SU-DHL-6 (cell line): Measurements from ENCODE around the gene LRRC8A.
"Not testable (repeated sequence)": the region's sequence is repeated elsewhere in the genome, so short reads cannot be mapped to it uniquely, and the experiment has no call there.

Experiments
- H2AFZ ChIP-seq: fragments of 200-600 bp; sonication (generic); 2 replicates; pipeline ENCODE4 v1.6.1; 2014; ENCODE audit warnings: low read depth, mild to moderate bottlenecking, moderate library complexity, mixed read lengths, antibody characterized with exemption, low read length; ENCODE audit not compliant: severe bottlenecking
- H3F3A ChIP-seq: fragments of 200-600 bp; shearing (Covaris generic); 2 replicates; pipeline ENCODE4 v1.6.0; 2016; ENCODE audit warnings: antibody characterized with exemption, mild to moderate bottlenecking; ENCODE audit not compliant: insufficient read depth
- H3K27ac ChIP-seq: fragments of 200-600 bp; sonication (generic); 2 replicates; pipeline ENCODE4 v1.5.1; 2016; ENCODE audit warnings: low read depth, mild to moderate bottlenecking, low read length, moderate library complexity, mixed read lengths
- H3K27me3 ChIP-seq: fragments of 200-600 bp; sonication (generic), shearing (Covaris generic); 2 replicates; pipeline ENCODE4 v1.6.0; 2014; ENCODE audit warnings: mild to moderate bottlenecking, low read length
- H3K36me3 ChIP-seq: fragments of 200-600 bp; sonication (generic); 2 replicates; pipeline ENCODE4 v1.6.1; 2014; ENCODE audit warnings: mild to moderate bottlenecking, low read length, mixed read lengths
- H3K4me2 ChIP-seq: fragments of 300-600, 200-600 bp; shearing (Covaris generic), sonication (generic); 2 replicates; pipeline ENCODE4 v1.6.0; 2014; ENCODE audit warnings: low read length, low read depth, mild to moderate bottlenecking; ENCODE audit not compliant: poor library complexity, severe bottlenecking
- H3K4me3 ChIP-seq: fragments of 200-600 bp; sonication (generic); 2 replicates; pipeline ENCODE4 v1.5.1; 2014; ENCODE audit warnings: antibody characterized with exemption, low read length, mild to moderate bottlenecking, mixed read lengths; ENCODE audit not compliant: insufficient read depth, poor library complexity, severe bottlenecking
- H3K79me2 ChIP-seq: fragments of 200-600 bp; sonication (generic); 2 replicates; pipeline ENCODE4 v1.6.1; 2014; ENCODE audit warnings: mild to moderate bottlenecking, low read length, moderate library complexity; ENCODE audit not compliant: insufficient read depth
- H3K9ac ChIP-seq: fragments of 200-600 bp; sonication (generic); 2 replicates; pipeline ENCODE4 v1.7.0; 2014; ENCODE audit warnings: mild to moderate bottlenecking, low read length
- H3K9me2 ChIP-seq: fragments of 200-600 bp; sonication (generic); replicated peaks from 2 replicates; pipeline ENCODE4 v1.6.1; 2014; ENCODE audit warnings: low read length; ENCODE audit not compliant: insufficient read depth
- H3K9me3 ChIP-seq: fragments of 200-600 bp; sonication (generic); 2 replicates; pipeline ENCODE4 v1.6.1; 2014; ENCODE audit warnings: low read length, mixed read lengths; ENCODE audit not compliant: insufficient read depth
- H4K20me1 ChIP-seq: fragments of 200-600 bp; sonication (generic); 2 replicates; pipeline ENCODE4 v1.6.1; 2014; ENCODE audit warnings: low read depth, mild to moderate bottlenecking, antibody characterized with exemption, low read length, moderate library complexity, mixed read lengths
- CTCF ChIP-seq: fragments of 200-600 bp; sonication (generic); IDR thresholded peaks from one replicate; pipeline ENCODE4 v1.5.1; 2017; ENCODE audit warnings: antibody characterized with exemption, mild to moderate bottlenecking, low read length, moderate library complexity; ENCODE audit not compliant: insufficient read depth, poor library complexity, severe bottlenecking
- EZH2phosphoT487 ChIP-seq: fragments of 200-600 bp; sonication (generic), shearing (Covaris generic); conservative IDR thresholded peaks from 2 replicates; pipeline ENCODE4 v1.6.1; 2018; ENCODE audit warnings: mild to moderate bottlenecking, antibody characterized with exemption, low read length, moderate library complexity, mixed read lengths

LRRC8A gene

DNA sequence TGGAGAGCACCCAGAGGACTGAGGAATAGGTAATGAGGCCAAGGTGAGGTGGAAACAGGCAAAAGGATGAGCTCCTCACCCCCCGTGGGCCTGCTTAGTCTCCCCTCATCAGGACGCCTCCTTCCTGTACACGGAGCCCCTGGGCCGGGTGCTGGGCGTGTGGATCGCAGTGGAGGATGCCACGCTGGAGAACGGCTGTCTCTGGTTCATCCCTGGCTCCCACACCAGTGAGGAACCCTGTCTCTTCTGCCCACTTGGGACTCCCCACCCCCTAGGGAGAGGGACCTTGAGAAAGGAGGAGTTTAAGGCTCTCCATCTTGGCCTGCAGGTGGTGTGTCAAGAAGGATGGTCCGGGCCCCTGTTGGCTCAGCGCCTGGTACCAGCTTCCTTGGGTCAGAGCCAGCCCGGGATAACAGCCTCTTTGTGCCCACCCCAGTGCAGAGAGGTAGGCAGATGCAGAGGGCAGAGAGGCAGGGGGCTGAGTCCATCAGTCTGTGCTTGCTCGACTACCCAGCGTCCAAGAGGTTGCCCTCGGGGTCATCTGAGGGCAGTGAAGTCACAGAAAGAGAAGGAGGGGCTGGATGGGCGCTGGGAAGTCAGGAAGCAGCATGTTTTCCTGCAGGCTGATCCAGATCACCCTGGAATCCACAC, 58.5 kb downstream of the LRRC8A start:
- H3K4me2 ChIP-seq = no peak overlapping the region
- H3K9me3 ChIP-seq = no peaks in the 10 kb centered on the region
- no peak overlapping the region for H3K9ac ChIP-seq
- no peaks in the 10 kb centered on the region for H3K9me2 ChIP-seq
- no peaks in the 10 kb centered on the region for H3K27me3 ChIP-seq
- H3K27ac ChIP-seq = no peak overlapping the region
- no peaks in the 10 kb centered on the region for H4K20me1 ChIP-seq
- no peak for TF ChIP-seq CTCF
- no peaks in the 10 kb centered on the region for H3F3A ChIP-seq
- no peaks in the 10 kb centered on the region for H3K36me3 ChIP-seq
- no peak overlapping the region for H2AFZ ChIP-seq
- H3K79me2 ChIP-seq = no peaks in the 10 kb centered on the region
- H3K4me3 ChIP-seq = no peak overlapping the region

GRCh38 chr9:128940946-128941755, 59.2 kb downstream of the LRRC8A start:
- Histone ChIP-seq H3K36me3 (no peaks in the 10 kb centered on the region), H3K27me3 (no peaks in the 10 kb centered on the region), H3K9me2 (no peaks in the 10 kb centered on the region), H3K27ac (no peak overlapping the region), H3K9ac (no peak overlapping the region), H3K4me2 (no peak overlapping the region), H3K4me3 (no peak overlapping the region), H3F3A (no peaks in the 10 kb centered on the region), H3K9me3 (no peaks in the 10 kb centered on the region), H3K79me2 (peaks cover 4% of the 10 kb centered on the region; the same call in 1 of the 2 replicates), H4K20me1 (no peaks in the 10 kb centered on the region), H2AFZ (no peak overlapping the region)
- TF ChIP-seq CTCF (no peak), EZH2phosphoT487 (no peak)

- H4K20me1 ChIP-seq = no peaks in the 10 kb centered on the region
- no peaks in the 10 kb centered on the region for H3K27me3 ChIP-seq
- no peaks in the 10 kb centered on the region for H3K9me2 ChIP-seq
- no peaks in the 10 kb centered on the region for H3K36me3 ChIP-seq
- H3K4me3 ChIP-seq = no peak overlapping the region
- no peaks in the 10 kb centered on the region for H3K9me3 ChIP-seq
- H3K79me2 ChIP-seq = peaks cover 20% of the 10 kb centered on the region
- no peak overlapping the region for H3K4me2 ChIP-seq
- no peak overlapping the region for H2AFZ ChIP-seq
- TF ChIP-seq EZH2phosphoT487 = no peak
- no peak for TF ChIP-seq CTCF
- no peak overlapping the region for H3K27ac ChIP-seq
- H3K9ac ChIP-seq = no peak overlapping the region
- no peaks in the 10 kb centered on the region for H3F3A ChIP-seq
These were observed 62.1 kb downstream of the LRRC8A start for GRCh38 chr9:128943832-128944620.

GRCh38 chr9:128944966-128945365, 63.0 kb downstream of the LRRC8A start:
- not testable (repeated sequence) for H3F3A ChIP-seq, H3K27ac ChIP-seq, H4K20me1 ChIP-seq, H3K36me3 ChIP-seq, H3K9me3 ChIP-seq, H2AFZ ChIP-seq, H3K27me3 ChIP-seq, H3K4me3 ChIP-seq, H3K9me2 ChIP-seq, H3K9ac ChIP-seq, H3K4me2 ChIP-seq
- peaks cover 30% of the 10 kb centered on the region for H3K79me2 ChIP-seq
